Nephron (organoid): Measurements from ENCODE around the gene C19orf47.
"Not testable (repeated sequence)": the region's sequence is repeated elsewhere in the genome, so short reads cannot be mapped to it uniquely, and the experiment has no call there.

Source experiments
- H3K27ac Mint-ChIP-seq, 3 experiments: 2 replicates each; pipeline ENCODE4 v1.8.0; 2020; ENCODE audit warnings: mixed read lengths in 3 of 3, mild to moderate bottlenecking in 2 of 3, moderate library complexity in 1 of 3
- H3K27me3 Mint-ChIP-seq: 2 replicates; pipeline ENCODE4 v1.8.0; 2021; ENCODE audit warnings: low read depth, mild to moderate bottlenecking, moderate library complexity, mixed read lengths
- H3K36me3 Mint-ChIP-seq: 2 replicates; pipeline ENCODE4 v1.8.0; 2020; ENCODE audit warnings: low read depth, mixed read lengths
- H3K4me1 Mint-ChIP-seq: 2 replicates; pipeline ENCODE4 v1.8.0; 2020; ENCODE audit warnings: mixed read lengths
- H3K4me3 Mint-ChIP-seq, 3 experiments: 2 replicates each; pipeline ENCODE4 v1.8.0; 2020; ENCODE audit warnings: mild to moderate bottlenecking in 3 of 3, mixed read lengths in 3 of 3, moderate library complexity in 2 of 3
- H3K9me3 Mint-ChIP-seq: 2 replicates; pipeline ENCODE4 v1.8.0; 2020; ENCODE audit warnings: mixed read lengths
- CTCF ChIP-seq, 3 experiments: fragments of 200-600 bp; sonication (generic); IDR thresholded peaks; one replicate each; pipeline ENCODE4 v1.5.0; 2021; ENCODE audit warnings: antibody characterized with exemption in 3 of 3; ENCODE audit not compliant: unreplicated experiment in 3 of 3

Gene C19orf47

GRCh38 chr19:40370997-40371801 is 23.0 kb upstream of the C19orf47 start:
- H3K4me3 Mint-ChIP-seq, result no peak overlapping the region
- H3K27me3 Mint-ChIP-seq, result no peaks in the 10 kb centered on the region
- peaks cover 61% of the 10 kb centered on the region for H3K36me3 Mint-ChIP-seq
- peaks cover 28% of the 10 kb centered on the region for H3K4me1 Mint-ChIP-seq
- H3K27ac Mint-ChIP-seq, result no peak overlapping the region
- no peak for TF ChIP-seq CTCF (IDR thresholded peaks at IDR 0.05; ENCODE audit: unreplicated experiment in 3 of 3)
- H3K9me3 Mint-ChIP-seq, result no peaks in the 10 kb centered on the region

- Mint-ChIP-seq H3K4me1 (peaks cover 32% of the 10 kb centered on the region), H3K36me3 (peaks cover 53% of the 10 kb centered on the region)
- not testable (repeated sequence) for H3K4me3 Mint-ChIP-seq, H3K27me3 Mint-ChIP-seq, H3K9me3 Mint-ChIP-seq, H3K27ac Mint-ChIP-seq
Observed at GRCh38 chr19:40370253-40370652, 22.1 kb upstream of the C19orf47 start.

GRCh38 chr19:40369797-40370196 is 21.6 kb upstream of the C19orf47 start:
- Mint-ChIP-seq H3K4me1 (peaks cover 37% of the 10 kb centered on the region), H3K4me3 (no peak overlapping the region), H3K36me3 (peaks cover 49% of the 10 kb centered on the region), H3K27ac (no peak overlapping the region), H3K27me3 (no peaks in the 10 kb centered on the region), H3K9me3 (no peaks in the 10 kb centered on the region)
- no peak for TF ChIP-seq CTCF (IDR thresholded peaks at IDR 0.05; ENCODE audit: unreplicated experiment in 3 of 3)

- Mint-ChIP-seq H3K27me3 (no peaks in the 10 kb centered on the region), H3K4me1 (peaks cover 42% of the 10 kb centered on the region), H3K4me3 (peak overlapping the region; percentile 83 to 89 (median 88)), H3K36me3 (peaks cover 35% of the 10 kb centered on the region), H3K27ac (peak overlapping the region in 1 of 3 experiments; percentile 79), H3K9me3 (no peaks in the 10 kb centered on the region)
- no peak for TF ChIP-seq CTCF (IDR thresholded peaks at IDR 0.05; ENCODE audit: unreplicated experiment in 3 of 3)
Observed at GRCh38 chr19:40367577-40368434, 19.6 kb upstream of the C19orf47 start.

- Mint-ChIP-seq H3K4me1 (peaks cover 42% of the 10 kb centered on the region), H3K9me3 (no peaks in the 10 kb centered on the region), H3K27ac (peak overlapping the region; percentile 79 to 93 (median 81)), H3K4me3 (peak overlapping the region; percentile 83 to 89 (median 88)), H3K27me3 (no peaks in the 10 kb centered on the region), H3K36me3 (peaks cover 27% of the 10 kb centered on the region)
- TF ChIP-seq CTCF (IDR thresholded peaks at IDR 0.05; ENCODE audit: unreplicated experiment in 3 of 3), result peak; percentile 7 to 32 (median 24)
Observed at GRCh38 chr19:40366697-40367561, 18.7 kb upstream of the C19orf47 start.
